Suprapubic skin (tissue), 4 donors: ENCODE results near the gene MYO7B. TPM values are rescaled to one million over a fixed set of nuclear protein-coding genes. Genes with fewer than 3 reads are reported as not detected.

Experiments
- DNase-seq, 2 donors: peaks; one replicate each; pipeline ENCODE4 v3.0.0-alpha.2; 2019; ENCODE audit warnings: low spot score in 2 of 2
- H3K27ac ChIP-seq: fragments of 200-600 bp; sonication (generic); one replicate; pipeline ENCODE4 v1.5.1; 2019
- H3K27me3 ChIP-seq: fragments of 200-600 bp; sonication (generic); one replicate; pipeline ENCODE4 v1.5.1; 2019
- H3K36me3 ChIP-seq: fragments of 200-600 bp; sonication (generic); one replicate; pipeline ENCODE4 v1.5.1; 2019
- H3K4me1 ChIP-seq: fragments of 200-600 bp; sonication (generic); one replicate; pipeline ENCODE4 v1.5.1; 2019
- H3K4me3 ChIP-seq: fragments of 200-600 bp; sonication (generic); one replicate; pipeline ENCODE4 v1.5.1; 2019; ENCODE audit warnings: mild to moderate bottlenecking
- H3K9me3 ChIP-seq: fragments of 200-600 bp; sonication (generic); one replicate; pipeline ENCODE4 v1.5.1; 2019
- EP300 ChIP-seq: sonication (generic); formaldehyde crosslinking; IDR thresholded peaks from one replicate; pipeline ENCODE4 v1.6.1; 2017; ENCODE audit warnings: antibody characterized with exemption
- POLR2A ChIP-seq, 2 donors: fragments of 450-650 bp; IDR thresholded peaks; one replicate each; pipeline ENCODE4 v1.6.1; 2017; ENCODE audit warnings: antibody characterized with exemption in 2 of 2, mild to moderate bottlenecking in 2 of 2, moderate library complexity in 2 of 2
- POLR2AphosphoS5 ChIP-seq, 3 donors: sonication (generic); formaldehyde crosslinking; IDR thresholded peaks; one replicate each; pipeline ENCODE4 v1.6.1; 2017; ENCODE audit warnings: antibody characterized with exemption in 3 of 3
- WGBS: methylation state at CpG from one replicate; pipeline ENCODE4 v1.1.5; 2018; 5-methylcytosine and 5-hydroxymethylcytosine counted together
- total RNA-seq, 4 donors: library from RNA; depleted of rRNA; stranded (reverse); fragments of >200 nt; gene quantifications; one replicate each; pipeline ENCODE4 v1.1.0, GENCODE V29; 2016
- TF ChIP-seq, protein P1 (sequence below), 2 donors: fragments of 200-600 bp in 1 of 2; fragments of 450-650 bp in 1 of 2; sonication (generic) in 1 of 2; IDR thresholded peaks; one replicate each; pipeline ENCODE4 v1.5.1; 2016 to 2019; ENCODE audit warnings: antibody characterized with exemption in 2 of 2, mild to moderate bottlenecking in 1 of 2, moderate library complexity in 1 of 2

MYO7B gene
- total RNA-seq, 4 donors from 2014 or later, result 0.72 to 4.7 (median 3.6) TPM

DNA sequence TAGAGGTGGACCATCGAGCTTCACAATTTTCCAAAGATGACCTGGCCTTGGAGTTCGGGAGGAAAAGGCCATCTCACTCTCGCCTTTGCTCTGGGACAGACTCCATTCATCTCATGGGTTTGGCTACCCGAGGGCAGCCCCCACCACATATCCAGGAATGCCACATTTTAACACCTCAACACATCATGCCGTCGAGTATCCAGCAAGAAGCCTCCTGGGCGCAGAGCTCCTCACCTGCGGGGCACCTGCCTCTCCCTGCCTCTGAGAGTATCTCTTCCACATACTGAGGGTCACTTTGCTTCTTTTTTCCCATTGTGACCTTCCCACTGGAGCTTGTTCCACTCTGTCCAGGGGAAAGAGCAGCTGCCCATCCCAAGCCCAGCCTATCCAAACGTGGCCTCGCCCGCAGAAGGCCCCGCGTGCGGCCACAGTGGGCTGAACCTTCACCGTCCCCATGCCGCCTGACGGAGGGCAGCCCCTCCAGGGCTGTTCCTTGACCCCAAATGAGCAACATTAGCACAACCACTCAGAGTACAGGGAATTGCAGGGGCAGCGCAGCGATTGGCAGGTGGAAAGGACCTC is 145.3 kb downstream of the MYO7B start:
- H3K27ac ChIP-seq, result no peak overlapping the region
- no peak for DNase-seq
- no peaks in the 10 kb centered on the region for H3K9me3 ChIP-seq
- peak overlapping the region; percentile 33 for H3K4me3 ChIP-seq
- 92% methylated on average over 19 of the region's 19 CpGs for WGBS
- H3K36me3 ChIP-seq, result no peaks in the 10 kb centered on the region
- peaks cover 4% of the 10 kb centered on the region for H3K4me1 ChIP-seq
- TF ChIP-seq, protein P1, sequence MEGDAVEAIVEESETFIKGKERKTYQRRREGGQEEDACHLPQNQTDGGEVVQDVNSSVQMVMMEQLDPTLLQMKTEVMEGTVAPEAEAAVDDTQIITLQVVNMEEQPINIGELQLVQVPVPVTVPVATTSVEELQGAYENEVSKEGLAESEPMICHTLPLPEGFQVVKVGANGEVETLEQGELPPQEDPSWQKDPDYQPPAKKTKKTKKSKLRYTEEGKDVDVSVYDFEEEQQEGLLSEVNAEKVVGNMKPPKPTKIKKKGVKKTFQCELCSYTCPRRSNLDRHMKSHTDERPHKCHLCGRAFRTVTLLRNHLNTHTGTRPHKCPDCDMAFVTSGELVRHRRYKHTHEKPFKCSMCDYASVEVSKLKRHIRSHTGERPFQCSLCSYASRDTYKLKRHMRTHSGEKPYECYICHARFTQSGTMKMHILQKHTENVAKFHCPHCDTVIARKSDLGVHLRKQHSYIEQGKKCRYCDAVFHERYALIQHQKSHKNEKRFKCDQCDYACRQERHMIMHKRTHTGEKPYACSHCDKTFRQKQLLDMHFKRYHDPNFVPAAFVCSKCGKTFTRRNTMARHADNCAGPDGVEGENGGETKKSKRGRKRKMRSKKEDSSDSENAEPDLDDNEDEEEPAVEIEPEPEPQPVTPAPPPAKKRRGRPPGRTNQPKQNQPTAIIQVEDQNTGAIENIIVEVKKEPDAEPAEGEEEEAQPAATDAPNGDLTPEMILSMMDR (IDR thresholded peaks at IDR 0.05), result no peak
- peaks cover 4% of the 10 kb centered on the region for H3K27me3 ChIP-seq

DNA sequence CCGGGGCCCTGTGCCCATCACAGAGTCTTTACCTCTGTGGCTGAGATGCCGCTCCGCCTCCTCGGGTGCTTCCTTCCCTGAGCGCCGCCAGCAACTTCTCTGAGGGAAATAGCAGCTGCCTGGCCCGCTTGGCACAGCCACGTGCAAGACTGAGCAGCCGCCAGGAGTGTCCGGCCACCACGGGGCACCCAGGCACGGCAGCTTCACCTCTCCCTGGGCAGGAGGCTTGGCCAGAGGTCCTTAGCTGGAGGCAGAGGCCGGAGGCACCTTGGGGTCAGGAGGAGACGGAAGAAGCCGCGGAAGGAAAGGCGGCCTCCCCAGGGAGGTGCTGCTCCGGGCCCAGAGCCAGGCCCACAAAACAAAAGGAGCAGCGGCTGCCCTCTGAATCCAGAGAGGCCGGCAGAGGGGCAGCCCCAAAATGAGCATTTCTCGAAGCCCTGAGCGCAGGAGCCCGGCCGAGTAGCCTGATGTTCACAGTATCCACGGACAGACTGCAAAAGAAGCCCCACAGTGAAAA is 145.9 kb downstream of the MYO7B start:
- TF ChIP-seq POLR2A (IDR thresholded peaks at IDR 0.05) (no peak), EP300 (no peak), POLR2AphosphoS5 (IDR thresholded peaks at IDR 0.05) (no peak)
- TF ChIP-seq, protein P1 (IDR thresholded peaks at IDR 0.05), result no peak
- peak in 1 of 2 donors; percentile 66 for DNase-seq
- Histone ChIP-seq H3K27ac (no peak overlapping the region), H3K9me3 (no peaks in the 10 kb centered on the region), H3K4me1 (no peaks in the 10 kb centered on the region), H3K36me3 (no peaks in the 10 kb centered on the region), H3K27me3 (peaks cover 4% of the 10 kb centered on the region), H3K4me3 (peak overlapping the region; percentile 33)
- WGBS, result 55% methylated on average over 18 of the region's 25 CpGs

DNA sequence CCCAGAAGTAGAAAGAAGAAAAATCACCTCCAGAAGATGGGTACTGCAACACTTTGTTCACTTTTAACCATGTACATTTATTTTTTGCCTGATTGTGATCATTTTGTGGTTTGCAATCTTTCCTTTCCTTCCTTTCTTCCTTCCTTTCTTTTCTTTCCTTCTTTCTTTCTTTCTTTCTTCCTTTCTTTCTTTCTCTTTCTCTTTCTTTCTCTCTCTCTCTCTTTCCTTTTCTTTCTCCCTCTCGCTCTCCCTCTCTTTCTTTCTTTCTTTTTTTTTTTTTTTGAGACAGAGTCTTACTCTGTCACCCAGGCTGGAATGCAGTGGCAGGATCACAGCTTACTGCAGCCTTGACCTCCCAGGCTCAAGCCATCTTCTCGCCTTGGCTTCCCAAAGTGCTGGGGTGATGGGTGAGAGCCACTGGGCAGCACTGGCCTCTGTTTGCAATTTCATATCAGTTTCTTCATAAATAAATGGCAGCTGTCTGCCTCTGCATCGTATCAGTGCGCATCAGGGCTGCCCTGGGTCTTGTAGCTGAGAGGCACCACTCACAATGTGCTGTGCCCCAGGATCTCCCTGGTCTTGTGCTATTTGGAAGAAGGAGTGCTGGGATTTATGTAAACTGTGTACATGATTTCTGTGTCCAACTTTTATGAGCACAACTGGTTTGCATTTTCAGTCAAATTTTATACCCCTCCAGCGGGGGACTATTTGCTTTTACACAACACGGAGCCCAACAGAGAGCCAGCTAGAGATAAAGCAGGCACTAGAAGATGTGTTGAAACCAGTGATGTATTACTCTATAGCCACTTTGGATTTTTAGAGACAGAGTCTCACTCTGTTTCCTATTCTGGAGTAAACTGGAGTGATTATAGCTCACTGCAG is 146.7 kb downstream of the MYO7B start:
- no peaks in the 10 kb centered on the region for H3K9me3 ChIP-seq
- 90% methylated on average over 6 of the region's 6 CpGs for WGBS
- no peak overlapping the region for H3K4me3 ChIP-seq
- H3K27ac ChIP-seq, result no peak overlapping the region
- TF ChIP-seq POLR2A (IDR thresholded peaks at IDR 0.05), result no peak
- TF ChIP-seq, protein P1 (IDR thresholded peaks at IDR 0.05), result no peak
- TF ChIP-seq POLR2AphosphoS5 (IDR thresholded peaks at IDR 0.05), result no peak
- no peak for TF ChIP-seq EP300
- H3K4me1 ChIP-seq, result no peaks in the 10 kb centered on the region
- H3K36me3 ChIP-seq, result no peaks in the 10 kb centered on the region
- no peaks in the 10 kb centered on the region for H3K27me3 ChIP-seq
- peak in 1 of 2 donors; percentile 13 for DNase-seq

DNA sequence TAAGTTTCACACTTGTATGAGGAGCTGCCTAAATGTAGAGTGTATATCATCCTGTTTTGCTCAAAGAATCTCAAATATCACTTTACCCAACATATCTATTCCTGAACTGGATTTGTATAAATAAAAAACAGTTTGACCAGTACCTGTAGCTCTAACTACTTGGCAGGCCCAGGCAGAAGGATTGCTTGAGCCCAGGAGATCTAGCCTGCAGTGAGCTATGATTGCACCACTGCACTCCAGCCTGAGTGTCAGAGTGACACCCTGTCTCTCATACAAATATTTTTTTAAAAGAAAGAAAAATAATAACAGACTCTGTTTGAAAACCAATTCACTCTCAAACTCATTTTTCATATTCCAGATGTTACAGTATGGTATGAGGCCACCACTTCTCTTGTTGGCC is 147.6 kb downstream of the MYO7B start:
- Histone ChIP-seq H3K9me3 (peaks cover 1% of the 10 kb centered on the region), H3K27me3 (no peaks in the 10 kb centered on the region), H3K36me3 (no peaks in the 10 kb centered on the region), H3K4me1 (no peaks in the 10 kb centered on the region), H3K27ac (no peak overlapping the region), H3K4me3 (no peak overlapping the region)
- DNase-seq, result peak in 1 of 2 donors; percentile 15
- no peak for TF ChIP-seq POLR2A (IDR thresholded peaks at IDR 0.05)
- no peak for TF ChIP-seq EP300
- TF ChIP-seq POLR2AphosphoS5 (IDR thresholded peaks at IDR 0.05), result no peak
- TF ChIP-seq, protein P1 (IDR thresholded peaks at IDR 0.05), result no peak

DNA sequence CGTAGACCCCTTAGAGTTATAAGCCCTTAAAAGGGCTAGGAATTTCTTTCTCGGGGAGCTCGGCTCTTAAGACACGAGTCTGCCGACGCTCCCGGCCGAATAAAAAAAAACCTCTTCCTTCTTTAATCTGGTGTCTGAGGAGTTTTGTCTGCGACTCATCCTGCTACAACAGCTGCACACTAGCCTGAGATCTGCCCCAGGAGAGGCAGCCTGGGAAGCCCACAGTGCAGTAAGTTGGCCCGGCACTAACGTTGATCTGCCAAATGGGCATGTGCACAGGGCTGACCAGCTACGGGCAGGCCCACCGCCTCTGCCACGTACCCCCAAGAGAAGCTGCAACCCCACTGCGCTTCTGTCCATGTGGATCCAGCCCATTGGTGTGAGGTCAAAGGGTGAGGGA is 148.3 kb downstream of the MYO7B start:
- H3K9me3 ChIP-seq, result peaks cover 4% of the 10 kb centered on the region
- H3K36me3 ChIP-seq, result no peaks in the 10 kb centered on the region
- H3K27me3 ChIP-seq, result no peaks in the 10 kb centered on the region
- H3K27ac ChIP-seq, result no peak overlapping the region
- peak in 1 of 2 donors; percentile 22 for DNase-seq
- no peak overlapping the region for H3K4me3 ChIP-seq
- 81% methylated on average over 14 of the region's 15 CpGs for WGBS
- TF ChIP-seq, protein P1 (IDR thresholded peaks at IDR 0.05), result no peak
- TF ChIP-seq EP300 (no peak), POLR2AphosphoS5 (IDR thresholded peaks at IDR 0.05) (no peak), POLR2A (IDR thresholded peaks at IDR 0.05) (no peak)
- H3K4me1 ChIP-seq, result no peaks in the 10 kb centered on the region
